HG02571 (cell line): ENCODE results near the gene EDNRA.
A peak's percentile ranks its signal among the peaks of the same experiment; 100 is the strongest.

Source experiments
- ATAC-seq: cut with Tn5 transposase; IDR thresholded peaks from one replicate; pipeline ENCODE4 v1.9.1; 2021; ENCODE audit warnings: mild to moderate bottlenecking, moderate library complexity; ENCODE audit not compliant: unreplicated experiment

The EDNRA gene

DNA sequence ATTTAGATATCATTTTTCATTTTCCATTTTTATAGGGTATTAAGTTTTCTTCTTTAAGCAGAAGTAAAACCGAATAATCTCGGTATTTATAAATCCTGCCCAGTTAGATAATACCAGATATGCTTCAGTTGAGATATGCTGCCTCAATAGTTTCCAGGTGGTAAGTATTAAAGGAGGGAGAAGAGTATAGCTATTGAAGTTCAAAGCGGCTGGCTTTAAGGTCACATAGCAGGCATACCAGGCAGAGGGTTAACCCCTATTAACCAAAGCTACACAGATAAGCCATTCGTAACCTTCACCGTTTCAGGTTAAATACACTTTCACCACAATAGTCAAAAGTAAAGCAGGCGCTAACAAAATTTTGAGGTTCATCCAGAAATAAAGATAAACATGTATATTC is 54.2 kb downstream of the EDNRA start:
- ATAC-seq = no peak

DNA sequence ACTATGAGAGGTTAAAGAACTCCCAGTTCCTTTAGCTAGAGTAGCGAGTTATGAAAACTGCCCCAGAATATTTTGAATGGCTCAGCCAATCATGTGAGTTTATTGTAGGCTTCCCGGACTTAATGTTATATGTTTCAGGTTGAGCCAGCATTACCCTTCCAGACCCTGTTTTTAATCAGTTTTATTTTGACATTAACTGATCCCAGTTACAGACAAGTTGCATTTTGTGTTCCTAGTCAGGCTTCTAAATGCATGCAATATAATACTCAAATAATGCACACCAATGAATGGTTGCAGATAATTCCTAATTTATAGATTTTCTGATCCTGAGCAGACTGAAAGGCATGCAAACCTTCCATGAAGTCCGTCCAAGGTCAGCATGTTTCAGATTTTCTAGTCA is 57.8 kb downstream of the EDNRA start:
- ATAC-seq = no peak

DNA sequence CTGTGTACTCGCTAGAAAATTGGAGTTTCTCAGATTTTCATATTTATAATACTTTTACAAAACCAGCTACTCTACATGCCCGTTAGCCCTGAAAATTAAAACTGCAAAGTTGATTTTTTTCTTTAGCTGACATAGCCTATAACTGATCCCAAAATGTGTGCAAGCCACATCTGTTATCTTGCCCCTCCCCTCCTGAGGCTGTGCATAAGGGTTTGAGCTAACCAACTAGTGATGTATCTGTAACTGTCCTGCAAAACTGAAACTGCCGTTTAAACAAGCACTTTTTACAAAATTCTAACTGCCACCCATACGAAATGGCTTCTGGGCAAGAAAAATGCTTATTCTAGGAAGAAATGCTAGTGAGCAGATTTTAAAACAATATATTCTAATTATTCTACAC is 59.1 kb downstream of the EDNRA start:
- no peak for ATAC-seq

DNA sequence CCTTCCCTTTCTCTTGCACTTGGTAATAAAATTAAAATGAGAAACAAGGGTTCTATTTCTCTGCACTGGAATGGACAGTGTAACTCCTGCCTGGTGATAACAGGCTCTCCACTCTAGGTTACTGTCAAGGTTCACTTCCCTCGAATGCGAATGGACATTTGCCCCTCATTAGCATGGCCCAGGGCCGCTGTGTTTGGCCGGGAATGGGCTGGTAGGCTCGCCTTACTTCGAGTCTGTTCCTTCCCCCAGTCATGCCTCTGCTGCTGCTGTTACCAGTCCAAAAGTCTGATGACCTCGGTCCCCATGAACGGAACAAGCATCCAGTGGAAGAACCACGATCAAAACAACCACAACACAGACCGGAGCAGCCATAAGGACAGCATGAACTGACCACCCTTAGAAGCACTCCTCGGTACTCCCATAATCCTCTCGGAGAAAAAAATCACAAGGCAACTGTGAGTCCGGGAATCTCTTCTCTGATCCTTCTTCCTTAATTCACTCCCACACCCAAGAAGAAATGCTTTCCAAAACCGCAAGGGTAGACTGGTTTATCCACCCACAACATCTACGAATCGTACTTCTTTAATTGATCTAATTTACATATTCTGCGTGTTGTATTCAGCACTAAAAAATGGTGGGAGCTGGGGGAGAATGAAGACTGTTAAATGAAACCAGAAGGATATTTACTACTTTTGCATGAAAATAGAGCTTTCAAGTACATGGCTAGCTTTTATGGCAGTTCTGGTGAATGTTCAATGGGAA is 61.5 kb downstream of the EDNRA start:
- no peak for ATAC-seq

DNA sequence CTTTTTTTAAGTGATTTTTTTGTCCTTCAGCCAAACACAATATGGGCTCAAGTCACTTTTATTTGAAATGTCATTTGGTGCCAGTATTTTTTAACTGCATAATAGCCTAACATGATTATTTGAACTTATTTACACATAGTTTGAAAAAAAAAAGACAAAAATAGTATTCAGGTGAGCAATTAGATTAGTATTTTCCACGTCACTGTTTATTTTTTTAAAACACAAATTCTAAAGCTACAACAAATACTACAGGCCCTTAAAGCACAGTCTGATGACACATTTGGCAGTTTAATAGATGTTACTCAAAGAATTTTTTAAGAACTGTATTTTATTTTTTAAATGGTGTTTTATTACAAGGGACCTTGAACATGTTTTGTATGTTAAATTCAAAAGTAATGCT is 62.1 kb downstream of the EDNRA start:
- no peak for ATAC-seq

DNA sequence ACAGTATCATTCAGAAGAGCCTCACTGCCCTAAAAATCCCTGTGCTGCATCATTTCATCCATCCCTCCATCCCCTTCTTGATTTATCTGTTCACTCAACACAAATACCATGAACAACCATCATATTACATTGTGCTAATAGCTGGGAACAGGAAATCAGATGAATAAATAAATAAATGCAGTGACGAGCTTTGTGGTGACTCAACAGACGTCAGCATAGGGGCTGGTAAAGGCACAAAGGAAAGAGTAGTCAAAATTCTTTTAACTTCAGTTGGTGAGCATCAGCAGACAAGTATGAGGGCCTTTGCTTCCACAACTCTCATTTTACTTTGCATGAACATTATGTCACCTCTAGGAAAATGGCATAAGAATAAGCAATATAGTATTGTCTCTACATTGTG is 65.5 kb downstream of the EDNRA start:
- no peak for ATAC-seq

DNA sequence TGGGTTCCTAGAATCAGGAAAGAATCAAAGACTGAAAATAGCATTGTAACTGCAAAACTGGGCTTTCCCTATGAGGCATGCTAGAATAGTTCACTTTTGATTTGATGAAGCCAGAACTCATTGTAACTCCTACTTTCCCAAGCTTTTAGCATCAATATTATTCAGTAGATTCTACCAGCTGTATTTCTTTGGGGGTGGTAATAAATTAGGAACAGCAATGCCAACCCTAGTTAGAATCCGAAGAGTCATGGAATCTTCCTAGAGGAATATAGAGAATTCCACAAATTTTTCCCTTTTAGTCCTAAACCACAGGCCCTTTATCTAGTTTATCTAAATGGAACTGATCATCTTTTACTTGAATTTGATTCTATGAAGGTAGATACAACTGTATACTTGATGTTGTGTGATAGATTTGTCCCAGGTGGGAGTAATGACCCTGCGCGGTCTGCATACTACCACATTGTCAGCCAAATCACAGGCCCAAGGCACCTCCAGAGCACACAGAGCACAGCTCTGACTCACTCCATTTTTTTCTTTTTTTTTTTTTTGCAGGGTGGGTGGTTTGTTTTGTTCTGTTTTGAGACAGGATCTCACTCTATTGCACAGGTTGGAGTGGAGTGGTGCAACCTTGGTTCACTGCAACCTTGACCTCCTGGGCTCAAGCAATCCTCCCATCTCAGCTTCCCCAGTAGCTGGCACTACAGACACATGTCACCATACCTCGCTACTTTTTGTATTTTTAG is 66.6 kb downstream of the EDNRA start:
- ATAC-seq = no peak

DNA sequence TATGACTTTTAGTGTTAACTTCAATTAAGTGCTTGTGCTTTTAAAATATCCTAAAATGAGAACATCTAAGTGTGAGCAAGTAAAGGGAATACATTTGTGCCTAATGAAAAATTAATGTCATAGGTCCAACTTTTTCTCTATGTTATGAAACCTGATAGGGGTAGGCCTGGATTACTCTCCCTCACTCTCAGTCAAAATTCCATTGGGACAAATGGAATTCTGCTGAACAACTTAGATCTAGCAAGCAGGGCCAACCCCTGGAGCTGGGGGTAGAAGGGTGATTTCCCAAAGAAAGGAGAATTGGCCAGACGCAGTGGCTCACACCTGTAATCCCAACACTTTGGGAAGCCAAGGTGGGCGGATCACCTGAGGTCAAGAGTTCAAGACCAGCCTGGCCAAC is 67.4 kb downstream of the EDNRA start:
- ATAC-seq = no peak

DNA sequence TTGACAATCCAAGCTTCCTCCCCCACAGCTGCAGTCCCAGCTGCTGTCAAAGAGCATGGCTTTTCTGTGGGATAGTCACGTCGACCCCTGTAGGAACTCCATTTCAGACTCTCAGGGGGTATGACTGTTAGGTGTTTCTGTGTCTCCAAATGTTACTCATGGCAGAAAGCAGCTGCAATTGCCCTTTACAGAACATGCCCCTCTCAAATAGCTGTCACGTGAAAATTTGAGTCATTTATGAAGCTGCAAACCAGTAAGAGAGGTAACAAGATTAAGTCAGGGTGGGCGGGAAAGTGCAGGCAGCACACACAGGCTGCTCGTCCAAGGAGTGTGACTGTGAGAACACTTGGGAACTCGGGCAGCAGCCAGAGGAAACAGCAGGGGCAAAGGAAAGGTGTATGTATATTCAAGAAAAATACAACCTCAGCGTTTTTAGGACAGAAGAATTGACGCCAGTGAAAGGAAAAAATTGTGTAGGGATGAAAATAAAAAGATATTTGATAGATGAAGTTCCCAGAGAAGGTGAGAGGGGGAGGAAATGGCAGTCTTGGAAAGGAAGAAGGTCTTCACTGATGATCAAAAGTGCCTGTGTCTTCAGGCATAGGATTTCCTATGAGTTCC is 69.8 kb downstream of the EDNRA start:
- peak; percentile 59 for ATAC-seq

DNA sequence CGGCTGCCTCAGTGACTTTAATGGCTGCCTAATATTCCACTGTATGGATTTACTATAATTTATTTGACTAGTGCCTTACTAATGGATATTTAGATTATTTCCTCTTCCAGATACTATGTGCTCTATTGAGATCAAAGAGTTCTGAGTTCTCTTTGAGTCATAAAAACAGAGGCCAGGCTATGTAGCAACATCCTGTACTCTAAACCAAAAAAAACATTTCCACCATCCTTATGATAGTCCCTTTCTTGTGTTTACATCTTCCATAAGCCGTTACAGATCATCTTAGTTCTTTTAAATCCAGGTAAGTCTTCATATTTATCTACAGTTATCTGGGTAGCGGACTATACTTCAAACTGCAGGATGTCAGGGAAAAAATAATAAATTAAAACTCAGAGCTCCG is 79.7 kb downstream of the EDNRA start:
- ATAC-seq = no peak

DNA sequence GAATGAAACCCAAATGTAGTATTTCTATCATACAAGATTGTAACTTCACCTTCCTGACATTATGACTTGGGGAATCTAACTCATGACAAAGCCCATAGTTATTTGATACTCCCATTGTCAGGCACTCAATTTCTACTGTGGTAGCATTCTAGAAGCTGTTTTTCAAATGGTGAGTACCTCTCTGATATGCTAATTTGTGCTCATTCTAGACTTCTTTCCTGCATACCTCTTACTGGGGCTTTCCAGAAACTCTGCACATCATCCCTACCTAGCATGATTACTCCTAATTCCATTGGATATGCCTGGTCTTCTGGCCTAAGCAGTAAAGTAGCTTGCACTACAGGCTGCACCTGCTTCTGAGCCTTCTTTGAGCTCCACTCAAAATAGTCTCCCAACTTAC is 85.9 kb downstream of the EDNRA start:
- ATAC-seq = no peak

DNA sequence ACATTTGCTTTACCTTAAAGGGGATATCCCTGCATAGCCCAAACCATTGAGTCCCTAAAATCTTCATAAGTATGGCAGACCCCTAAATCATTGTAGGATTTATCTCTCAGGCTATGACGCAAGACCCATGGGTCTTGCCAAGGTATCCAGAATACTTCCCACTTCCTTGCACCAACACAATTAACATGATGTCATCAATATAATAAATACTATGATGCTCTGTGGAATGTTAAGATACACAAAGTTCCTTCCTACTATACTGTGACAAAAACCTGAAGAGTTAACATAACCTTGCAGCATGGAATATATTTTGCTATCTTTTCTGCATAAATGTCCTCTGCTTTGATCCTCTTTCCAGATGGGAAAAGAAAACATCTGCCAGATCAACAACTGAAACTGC is 86.4 kb downstream of the EDNRA start:
- ATAC-seq = no peak

DNA sequence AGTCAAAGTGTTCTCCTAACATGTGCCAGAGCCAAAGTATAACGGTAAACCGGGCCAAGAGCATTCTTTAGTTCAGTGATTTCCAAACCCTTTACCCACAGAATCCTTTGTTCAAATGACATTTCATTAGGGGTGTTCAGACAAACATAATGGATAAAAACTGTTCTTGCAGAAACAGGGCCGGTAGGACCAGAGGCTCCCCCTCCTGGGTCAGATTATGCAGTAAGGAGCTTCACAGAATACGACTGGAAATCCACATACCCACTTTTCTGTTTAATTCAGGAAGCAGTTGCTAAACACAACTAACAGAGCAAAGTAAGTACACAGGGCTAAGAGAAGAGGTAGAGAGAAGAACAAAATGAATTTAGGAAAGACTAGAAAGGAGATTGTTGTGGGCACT is 89.7 kb downstream of the EDNRA start:
- no peak for ATAC-seq

DNA sequence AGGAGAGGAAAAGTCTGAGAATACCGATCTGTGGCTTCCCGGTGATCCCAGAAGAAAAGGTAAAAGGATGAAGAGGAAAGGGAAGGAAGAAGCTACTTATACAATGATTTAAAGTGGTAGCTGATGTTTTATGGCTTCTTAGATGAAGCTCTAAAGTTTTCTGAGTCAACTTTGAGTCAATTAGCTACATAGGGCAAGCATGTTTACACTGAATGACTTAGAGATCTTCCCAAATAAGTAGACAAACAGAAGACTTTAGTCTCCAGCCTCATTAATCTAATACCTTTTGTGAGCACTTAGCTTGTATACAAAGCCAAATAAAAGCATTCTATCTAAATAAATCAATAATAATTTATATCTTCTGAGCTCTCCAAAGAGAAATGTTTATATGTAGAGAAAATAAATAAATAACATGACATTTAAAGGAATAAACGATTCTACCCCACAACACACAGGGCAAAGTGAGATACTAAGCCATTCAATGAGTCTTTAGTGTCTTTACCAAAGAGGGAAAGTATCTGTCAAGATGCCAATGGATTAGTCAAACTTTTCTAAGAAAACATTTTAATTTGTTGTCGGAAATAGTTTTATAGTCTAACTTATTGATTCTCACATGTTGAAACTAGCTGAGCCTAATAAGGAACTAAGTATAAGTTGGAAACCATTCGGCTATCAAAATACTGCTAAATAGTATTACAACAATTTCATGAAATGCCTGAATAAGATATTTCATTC is 90.3 kb downstream of the EDNRA start:
- no peak for ATAC-seq

DNA sequence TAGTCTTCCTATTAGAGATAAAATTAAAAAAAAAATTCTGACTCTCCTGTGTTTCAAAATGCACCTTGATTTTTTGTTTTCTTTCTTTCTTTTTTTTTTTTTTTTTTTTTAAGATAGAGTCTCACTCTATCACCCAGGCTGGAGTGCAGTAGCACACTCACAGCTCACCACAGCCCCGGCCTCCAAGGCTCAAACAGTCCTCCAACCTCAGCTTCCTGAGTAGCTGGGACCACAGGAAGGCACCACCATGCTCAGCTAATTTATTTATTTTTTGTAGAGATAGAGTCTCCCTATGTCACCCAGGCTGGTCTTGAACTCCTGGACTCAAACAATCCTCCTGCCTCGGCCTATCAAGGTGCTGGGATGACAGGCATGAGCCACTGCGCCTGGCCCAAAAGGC is 95.2 kb downstream of the EDNRA start:
- no peak for ATAC-seq

DNA sequence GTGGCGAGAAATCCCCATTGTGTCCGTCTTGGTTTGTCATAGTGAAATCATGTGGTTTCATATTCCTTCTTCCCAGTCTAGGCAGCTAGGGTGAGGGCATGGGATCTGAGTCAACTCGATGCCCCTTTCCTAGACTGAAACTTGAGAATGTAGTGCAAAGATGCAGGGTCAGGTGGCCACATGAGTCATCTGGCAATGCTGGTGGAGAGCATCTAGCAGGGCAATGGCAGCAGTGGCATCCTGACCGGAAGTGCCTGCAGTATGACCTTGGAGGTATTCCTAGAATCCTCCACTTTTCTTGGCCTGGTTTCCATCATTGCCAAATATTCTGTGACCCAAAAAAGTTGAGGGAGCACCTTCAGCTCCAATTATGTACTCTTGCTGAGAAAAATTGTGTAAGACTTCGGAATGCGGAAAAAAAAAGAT is 97.2 kb downstream of the EDNRA start:
- ATAC-seq = no peak

DNA sequence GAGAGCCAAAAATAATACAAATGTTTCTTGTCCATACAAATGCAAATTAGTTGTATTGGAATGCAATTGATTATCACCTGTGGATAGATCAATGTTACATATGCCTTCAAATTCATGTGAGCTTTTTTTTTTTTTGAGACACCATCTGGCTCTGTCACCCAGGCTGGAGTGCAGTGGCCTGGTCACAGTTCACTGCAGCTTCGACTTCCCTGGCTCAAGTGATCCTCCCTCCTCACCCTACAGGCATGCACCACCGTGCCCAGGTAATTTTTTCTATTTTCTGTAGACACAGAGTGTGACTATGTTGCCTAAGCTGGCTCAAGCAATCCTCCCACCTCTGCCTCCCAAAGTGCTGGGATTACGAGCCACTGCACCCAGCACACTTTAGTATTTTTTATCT is 97.7 kb downstream of the EDNRA start:
- no peak for ATAC-seq

DNA sequence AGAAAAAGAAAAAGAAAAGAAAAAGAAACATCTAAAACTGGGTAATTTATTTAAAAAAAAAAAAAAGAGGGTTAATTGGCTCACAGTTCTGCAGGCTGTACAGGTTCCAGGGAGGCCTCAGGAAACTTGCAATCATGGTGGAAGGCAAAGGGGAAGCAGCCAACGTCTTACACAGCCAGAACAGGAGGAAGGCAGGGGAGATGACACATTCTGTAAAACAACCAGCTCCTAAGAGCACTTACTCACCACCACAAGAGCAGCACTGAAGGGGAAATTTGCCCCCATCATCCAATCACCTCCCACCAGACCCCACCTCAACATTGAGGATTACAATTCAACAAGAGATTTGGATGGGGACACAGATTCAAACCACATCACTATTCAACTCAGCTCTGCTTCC is 99.5 kb downstream of the EDNRA start:
- ATAC-seq = no peak

DNA sequence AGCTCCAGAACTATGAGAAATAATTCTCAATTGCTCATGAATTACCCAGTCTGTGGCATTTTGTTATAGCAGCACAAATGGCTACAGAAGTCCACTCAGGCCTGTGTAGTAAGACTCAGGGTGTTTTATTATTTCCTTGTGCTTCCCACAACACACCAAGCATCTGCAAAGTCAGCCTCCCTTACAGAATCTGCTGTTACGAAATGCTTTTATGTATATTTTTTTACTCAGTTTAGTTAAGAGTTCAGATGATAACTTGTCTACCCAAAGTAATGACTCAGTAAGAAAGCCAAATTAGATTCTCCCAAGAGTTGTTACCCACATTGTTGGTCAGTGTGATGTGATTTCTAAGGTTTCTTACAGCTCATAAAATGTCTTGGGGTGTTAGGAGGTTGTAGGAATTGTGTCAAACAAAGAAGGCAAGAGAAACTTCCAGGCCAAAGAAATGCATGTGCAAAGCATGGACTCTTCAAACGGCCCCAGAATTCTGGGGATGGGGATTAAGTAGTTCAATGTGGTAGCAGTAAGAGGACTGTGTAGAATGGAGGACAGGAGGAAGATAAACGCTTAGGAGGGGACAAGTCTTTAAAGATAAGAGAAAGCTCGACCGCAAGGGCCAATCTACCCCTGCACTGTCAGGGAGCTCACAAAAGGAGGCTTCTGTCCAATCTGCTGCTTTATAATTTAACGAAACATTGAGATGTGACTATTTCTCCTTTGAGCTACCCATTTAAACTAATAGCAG is 100.9 kb downstream of the EDNRA start:
- no peak for ATAC-seq

DNA sequence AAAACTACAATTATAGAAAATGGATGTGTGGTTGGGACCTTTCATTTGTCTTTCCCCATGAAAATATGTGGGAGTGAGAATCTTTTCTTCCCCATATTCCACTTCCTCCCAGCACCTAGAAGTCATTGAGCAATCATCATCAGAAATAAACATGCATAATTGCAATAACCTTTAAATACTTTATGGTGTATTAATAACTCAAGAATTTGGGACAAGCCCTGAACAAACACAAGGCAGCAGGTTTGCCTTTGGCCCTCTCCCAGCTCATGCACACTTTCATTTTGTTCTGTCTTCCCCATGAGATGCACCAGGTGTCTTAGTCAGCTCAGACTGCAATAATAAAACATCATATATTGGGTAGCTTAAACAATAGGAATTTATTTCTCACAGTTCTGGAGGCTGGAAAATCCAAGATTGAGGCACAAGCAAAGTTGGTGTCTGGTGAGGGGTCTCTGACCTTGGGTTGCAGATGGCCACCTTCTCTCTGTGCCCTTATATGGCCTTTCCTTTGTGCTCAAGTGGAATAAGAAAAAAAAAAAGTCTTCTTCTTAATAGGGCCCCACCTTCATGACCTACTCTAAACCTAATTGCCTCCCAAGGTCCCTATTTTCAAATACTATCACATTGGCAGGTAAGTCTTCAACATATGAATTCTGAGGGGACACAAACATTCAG is 101.6 kb downstream of the EDNRA start:
- ATAC-seq = no peak
